T-helper 2 cell treated with Interferon-gamma antibody and Interleukin-4, amounts not matched to agents 100 ng/mL and 5 ng/mL, for 36 hours (primary cell): ENCODE data around the gene PEF1. TPM values are rescaled to one million over a fixed set of nuclear protein-coding genes. Genes with fewer than 3 reads are reported as not detected.

Experiments
- intact Hi-C: fragments of 100-400 bp; cut with micrococcal nuclease; formaldehyde crosslinking; loops from one replicate; pipeline ENCODE4 v1.15.1; 2023
- total RNA-seq: library from RNA; stranded (reverse); gene quantifications from 2 replicates; pipeline ENCODE4 v1.2.3, GENCODE V29; 2022

The PEF1 gene
- total RNA-seq = 45.7 and 47.9 TPM in 2 replicates

GRCh38 chr1:31644560-31645273 lies at the start of gene PEF1:
TSS of gene PEF1 (minus strand) at chr1:31644876. CDS start at chr1:31644864, 12 bp downstream.
- intact Hi-C loops = loop anchor here (5.0 to 10.0 kb wide), 3 partner anchors 143 to 927 kb away; partner anchors contain the start of gene KHDRBS1

- intact Hi-C loops = no loop called here
Measured at GRCh38 chr1:31693231-31693630, 48.6 kb upstream of the PEF1 start.

- intact Hi-C loops = no loop called here
Measured at GRCh38 chr1:31691951-31692350, 47.3 kb upstream of the PEF1 start.

- intact Hi-C loops = no loop called here
Measured at GRCh38 chr1:31691446-31691845, 46.8 kb upstream of the PEF1 start.

- intact Hi-C loops = no loop called here
Measured at GRCh38 chr1:31690921-31691320, 46.2 kb upstream of the PEF1 start.

GRCh38 chr1:31689854-31690253 lies 45.2 kb upstream of the PEF1 start:
- intact Hi-C loops = no loop called here

GRCh38 chr1:31689379-31689778 lies 44.7 kb upstream of the PEF1 start:
- intact Hi-C loops = no loop called here

- intact Hi-C loops = no loop called here
Measured at GRCh38 chr1:31688233-31688918, 43.7 kb upstream of the PEF1 start.

- intact Hi-C loops = no loop called here
Measured at GRCh38 chr1:31687601-31688000, 42.9 kb upstream of the PEF1 start.

- intact Hi-C loops = no loop called here
Measured at GRCh38 chr1:31685795-31686194, 41.1 kb upstream of the PEF1 start.

- intact Hi-C loops = no loop called here
Measured at GRCh38 chr1:31683997-31684396, 39.3 kb upstream of the PEF1 start.

GRCh38 chr1:31681415-31681814 lies 36.7 kb upstream of the PEF1 start:
- intact Hi-C loops = no loop called here

GRCh38 chr1:31679676-31680230 lies 35.1 kb upstream of the PEF1 start:
- intact Hi-C loops = no loop called here

GRCh38 chr1:31679091-31679490 lies 34.4 kb upstream of the PEF1 start:
- intact Hi-C loops = no loop called here

GRCh38 chr1:31678681-31679080 lies 34.0 kb upstream of the PEF1 start:
- intact Hi-C loops = no loop called here

- intact Hi-C loops = no loop called here
Measured at GRCh38 chr1:31677949-31678348, 33.3 kb upstream of the PEF1 start.

- intact Hi-C loops = no loop called here
Measured at GRCh38 chr1:31677401-31677800, 32.7 kb upstream of the PEF1 start.

GRCh38 chr1:31675756-31676155 lies 31.1 kb upstream of the PEF1 start:
- intact Hi-C loops = no loop called here

- intact Hi-C loops = no loop called here
Measured at GRCh38 chr1:31675161-31675560, 30.5 kb upstream of the PEF1 start.

GRCh38 chr1:31674626-31675025 lies 29.9 kb upstream of the PEF1 start:
- intact Hi-C loops = no loop called here

GRCh38 chr1:31673433-31673832 lies 28.8 kb upstream of the PEF1 start:
- intact Hi-C loops = no loop called here

GRCh38 chr1:31672986-31673385 lies 28.3 kb upstream of the PEF1 start:
- intact Hi-C loops = no loop called here
